ENCODE data around the gene DYSF.

Gene DYSF

GRCh38 chr2:71609029-71609428 lies 155.7 kb downstream of the DYSF start:
- Histone ChIP-seq H3K4me2 (ENCODE audit: low read length) (no peak overlapping the region), H2AFZ (ENCODE audit: low read depth, low read length) (no peak overlapping the region), H3K9ac (ENCODE audit: low read length) (no peak overlapping the region), H3K9me3 (ENCODE audit: insufficient read depth, low read length) (no peaks in the 10 kb centered on the region), H3K4me3 (ENCODE audit: low read length) (no peak overlapping the region), H3K4me1 (ENCODE audit: low read length) (0 out of 2 replicates have a peak, but pooled peaks cover 3% of the 10 kb centered on the region), H3K27ac (ENCODE audit: low read length) (no peak overlapping the region), H3K36me3 (replicated peaks; ENCODE audit: low read depth, low read length) (no peaks in the 10 kb centered on the region), H3K27me3 (ENCODE audit: low read depth, low read length) (peaks cover 24% of the 10 kb centered on the region), H3K79me2 (ENCODE audit: low read length) (no peaks in the 10 kb centered on the region), H4K20me1 (ENCODE audit: insufficient read depth, low read length) (no peaks in the 10 kb centered on the region)
- no peak for TF ChIP-seq EZH2phosphoT487 (IDR thresholded peaks at IDR 0.05; ENCODE audit: low read depth)
- TF ChIP-seq, protein P1, sequence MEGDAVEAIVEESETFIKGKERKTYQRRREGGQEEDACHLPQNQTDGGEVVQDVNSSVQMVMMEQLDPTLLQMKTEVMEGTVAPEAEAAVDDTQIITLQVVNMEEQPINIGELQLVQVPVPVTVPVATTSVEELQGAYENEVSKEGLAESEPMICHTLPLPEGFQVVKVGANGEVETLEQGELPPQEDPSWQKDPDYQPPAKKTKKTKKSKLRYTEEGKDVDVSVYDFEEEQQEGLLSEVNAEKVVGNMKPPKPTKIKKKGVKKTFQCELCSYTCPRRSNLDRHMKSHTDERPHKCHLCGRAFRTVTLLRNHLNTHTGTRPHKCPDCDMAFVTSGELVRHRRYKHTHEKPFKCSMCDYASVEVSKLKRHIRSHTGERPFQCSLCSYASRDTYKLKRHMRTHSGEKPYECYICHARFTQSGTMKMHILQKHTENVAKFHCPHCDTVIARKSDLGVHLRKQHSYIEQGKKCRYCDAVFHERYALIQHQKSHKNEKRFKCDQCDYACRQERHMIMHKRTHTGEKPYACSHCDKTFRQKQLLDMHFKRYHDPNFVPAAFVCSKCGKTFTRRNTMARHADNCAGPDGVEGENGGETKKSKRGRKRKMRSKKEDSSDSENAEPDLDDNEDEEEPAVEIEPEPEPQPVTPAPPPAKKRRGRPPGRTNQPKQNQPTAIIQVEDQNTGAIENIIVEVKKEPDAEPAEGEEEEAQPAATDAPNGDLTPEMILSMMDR (IDR thresholded peaks at IDR 0.05; ENCODE audit: low read depth, low read length) = no peak

DNA sequence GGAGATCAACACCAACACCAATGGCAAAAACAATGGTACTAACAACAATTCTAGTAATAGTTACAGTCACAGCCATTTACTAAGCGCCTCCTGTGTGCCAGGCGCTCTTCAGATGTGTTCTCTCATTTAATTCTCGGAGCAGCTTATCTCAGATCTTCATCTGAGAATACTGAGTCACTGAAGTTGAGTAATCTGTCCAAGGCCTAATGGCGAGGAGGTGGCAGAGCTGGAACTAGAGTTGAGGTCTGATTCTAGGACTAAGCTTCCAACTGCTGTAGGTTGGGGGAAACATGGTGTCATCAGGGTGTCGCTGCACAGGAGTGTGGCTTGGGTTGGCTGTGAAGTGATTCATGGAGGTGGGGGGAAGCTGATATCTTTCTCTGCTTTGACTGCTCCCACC lies 156.1 kb downstream of the DYSF start:
- Histone ChIP-seq H3K9ac (ENCODE audit: low read length) (no peak overlapping the region), H3K4me3 (ENCODE audit: low read length) (no peak overlapping the region), H3K9me3 (ENCODE audit: insufficient read depth, low read length) (no peaks in the 10 kb centered on the region), H3K27me3 (ENCODE audit: low read depth, low read length) (peaks cover 24% of the 10 kb centered on the region), H2AFZ (ENCODE audit: low read depth, low read length) (no peak overlapping the region), H3K4me1 (ENCODE audit: low read length) (0 out of 2 replicates have a peak, but pooled peaks cover 3% of the 10 kb centered on the region), H3K36me3 (replicated peaks; ENCODE audit: low read depth, low read length) (no peaks in the 10 kb centered on the region), H3K4me2 (ENCODE audit: low read length) (no peak overlapping the region), H3K79me2 (ENCODE audit: low read length) (no peaks in the 10 kb centered on the region), H3K27ac (ENCODE audit: low read length) (no peak overlapping the region), H4K20me1 (ENCODE audit: insufficient read depth, low read length) (no peaks in the 10 kb centered on the region)
- no peak for TF ChIP-seq EZH2phosphoT487 (IDR thresholded peaks at IDR 0.05; ENCODE audit: low read depth)
- TF ChIP-seq, protein P1 (IDR thresholded peaks at IDR 0.05; ENCODE audit: low read depth, low read length) = no peak

GRCh38 chr2:71609958-71610357 lies 156.6 kb downstream of the DYSF start:
- Histone ChIP-seq H3K27me3 (ENCODE audit: low read depth, low read length) (peaks cover 20% of the 10 kb centered on the region), H3K4me2 (ENCODE audit: low read length) (no peak overlapping the region), H3K4me3 (ENCODE audit: low read length) (no peak overlapping the region), H3K9ac (ENCODE audit: low read length) (no peak overlapping the region), H3K36me3 (replicated peaks; ENCODE audit: low read depth, low read length) (no peaks in the 10 kb centered on the region), H4K20me1 (ENCODE audit: insufficient read depth, low read length) (no peaks in the 10 kb centered on the region), H3K27ac (ENCODE audit: low read length) (no peak overlapping the region), H2AFZ (ENCODE audit: low read depth, low read length) (no peak overlapping the region), H3K4me1 (ENCODE audit: low read length) (0 out of 2 replicates have a peak, but pooled peaks cover 3% of the 10 kb centered on the region), H3K9me3 (ENCODE audit: insufficient read depth, low read length) (no peaks in the 10 kb centered on the region), H3K79me2 (ENCODE audit: low read length) (no peaks in the 10 kb centered on the region)
- no peak for TF ChIP-seq EZH2phosphoT487 (IDR thresholded peaks at IDR 0.05; ENCODE audit: low read depth)
- TF ChIP-seq, protein P1 (IDR thresholded peaks at IDR 0.05; ENCODE audit: low read depth, low read length) = peak; percentile 45

DNA sequence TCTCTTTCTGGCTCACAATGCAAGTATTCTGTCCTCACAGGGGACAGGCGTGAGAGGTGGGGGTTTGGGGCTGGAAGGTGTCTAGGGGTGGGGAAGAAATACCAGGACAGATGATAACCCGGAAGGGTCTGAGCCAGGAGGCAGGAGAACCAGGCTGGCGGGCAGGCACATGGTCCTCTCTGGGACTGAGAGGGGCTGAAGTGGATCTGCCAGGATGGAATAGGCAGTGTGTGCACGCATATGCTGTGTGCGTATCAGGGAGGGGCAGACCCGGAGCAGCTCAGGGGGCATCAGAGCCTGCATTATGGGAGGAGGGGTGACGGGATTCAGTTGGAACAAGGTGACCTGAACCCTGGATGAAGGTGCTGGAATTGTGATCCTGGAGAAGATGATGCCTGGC lies 157.3 kb downstream of the DYSF start:
- H2AFZ ChIP-seq (ENCODE audit: low read depth, low read length) = no peak overlapping the region
- no peaks in the 10 kb centered on the region for H3K79me2 ChIP-seq (ENCODE audit: low read length)
- H3K4me2 ChIP-seq (ENCODE audit: low read length) = no peak overlapping the region
- peaks cover 13% of the 10 kb centered on the region for H3K27me3 ChIP-seq (ENCODE audit: low read depth, low read length)
- no peaks in the 10 kb centered on the region for H3K9me3 ChIP-seq (ENCODE audit: insufficient read depth, low read length)
- no peak overlapping the region for H3K9ac ChIP-seq (ENCODE audit: low read length)
- no peaks in the 10 kb centered on the region for H3K4me1 ChIP-seq (ENCODE audit: low read length)
- H4K20me1 ChIP-seq (ENCODE audit: insufficient read depth, low read length) = no peaks in the 10 kb centered on the region
- TF ChIP-seq, protein P1 (IDR thresholded peaks at IDR 0.05; ENCODE audit: low read depth, low read length) = no peak
- no peak for TF ChIP-seq EZH2phosphoT487 (IDR thresholded peaks at IDR 0.05; ENCODE audit: low read depth)
- H3K27ac ChIP-seq (ENCODE audit: low read length) = no peak overlapping the region
- no peaks in the 10 kb centered on the region for H3K36me3 ChIP-seq (replicated peaks; ENCODE audit: low read depth, low read length)
- H3K4me3 ChIP-seq (ENCODE audit: low read length) = no peak overlapping the region
